GM23338 (cell line): ENCODE results near the gene SLC6A7. TPM values are rescaled to one million over a fixed set of nuclear protein-coding genes. Genes with fewer than 3 reads are reported as not detected.
A peak's percentile ranks its signal among the peaks of the same experiment; 100 is the strongest.

ENCODE experiments used
- ATAC-seq: fragments of 200-7000 bp; cut with Tn5 transposase; 3 replicates; pipeline ENCODE4 v1.9.1; 2020
- DNase-seq: peaks from one replicate; pipeline ENCODE4 v3.0.0-alpha.2; 2015; ENCODE audit warnings: low spot score
- H2AFZ ChIP-seq: fragments of 200-600 bp; sonication (generic); 2 replicates; pipeline ENCODE4 v1.8.0; 2016; ENCODE audit warnings: antibody characterized with exemption, mild to moderate bottlenecking, moderate library complexity
- H3F3A ChIP-seq: fragments of 200-600 bp; sonication (generic); replicated peaks from 2 replicates; pipeline ENCODE4 v1.8.0; 2017; ENCODE audit warnings: antibody characterized with exemption, mixed run types, low read depth
- H3K27ac ChIP-seq: fragments of 200-600 bp; sonication (generic); 2 replicates; pipeline ENCODE4 v1.6.1; 2016; ENCODE audit warnings: low read depth
- H3K27me3 ChIP-seq: fragments of 200-600 bp; sonication (generic); 2 replicates; pipeline ENCODE4 v1.8.0; 2016; ENCODE audit warnings: mild to moderate bottlenecking, mixed run types, moderate library complexity; ENCODE audit not compliant: insufficient read depth
- H3K36me3 ChIP-seq: fragments of 200-600 bp; sonication (generic); 2 replicates; pipeline ENCODE4 v1.8.0; 2016; ENCODE audit warnings: mild to moderate bottlenecking; ENCODE audit not compliant: insufficient read depth
- H3K4me1 ChIP-seq: fragments of 200-600 bp; sonication (generic); 2 replicates; pipeline ENCODE4 v1.8.0; 2016; ENCODE audit warnings: mild to moderate bottlenecking, moderate library complexity; ENCODE audit not compliant: insufficient read depth
- H3K4me2 ChIP-seq: fragments of 200-600 bp; sonication (generic); 2 replicates; pipeline ENCODE4 v1.7.1; 2017; ENCODE audit warnings: mixed run types
- H3K4me3 ChIP-seq: fragments of 200-600 bp; sonication (generic); 2 replicates; pipeline ENCODE4 v1.6.1; 2016; ENCODE audit warnings: mixed run types
- H3K79me2 ChIP-seq: fragments of 200-600 bp; sonication (generic); replicated peaks from 2 replicates; pipeline ENCODE4 v1.8.0; 2017; ENCODE audit warnings: mild to moderate bottlenecking; ENCODE audit not compliant: insufficient read depth
- H3K9me2 ChIP-seq: fragments of 200-600 bp; sonication (generic); 2 replicates; pipeline ENCODE4 v1.8.0; 2017; ENCODE audit not compliant: insufficient read depth
- H4K20me1 ChIP-seq: fragments of 200-600 bp; sonication (generic); replicated peaks from 2 replicates; pipeline ENCODE4 v1.8.0; 2017; ENCODE audit warnings: mild to moderate bottlenecking; ENCODE audit not compliant: insufficient read depth
- H3K27ac Mint-ChIP-seq: 2 replicates; pipeline ENCODE4 v1.8.0; 2020; ENCODE audit warnings: inconsistent platforms, mild to moderate bottlenecking, moderate library complexity, mixed read lengths
- H3K27me3 Mint-ChIP-seq: 3 replicates; pipeline ENCODE4 v1.8.0; 2022; ENCODE audit warnings: low read depth, mild to moderate bottlenecking, moderate library complexity, mixed read lengths, inconsistent platforms; ENCODE audit not compliant: insufficient read depth, poor library complexity
- H3K36me3 Mint-ChIP-seq: 3 replicates; pipeline ENCODE4 v1.8.0; 2021; ENCODE audit warnings: low read depth, mild to moderate bottlenecking, inconsistent platforms, moderate library complexity, mixed read lengths
- H3K4me1 Mint-ChIP-seq: 3 replicates; pipeline ENCODE4 v1.8.0; 2020; ENCODE audit warnings: mild to moderate bottlenecking, inconsistent platforms, mixed read lengths
- H3K4me3 Mint-ChIP-seq: 3 replicates; pipeline ENCODE4 v1.8.0; 2021; ENCODE audit warnings: moderate library complexity, mild to moderate bottlenecking, inconsistent platforms, mixed read lengths
- H3K9me3 Mint-ChIP-seq: 3 replicates; pipeline ENCODE4 v1.8.0; 2020; ENCODE audit warnings: moderate library complexity, mild to moderate bottlenecking, inconsistent platforms, mixed read lengths
- CREB1 ChIP-seq: fragments of 250-450 bp; sonication (Bioruptor Pico); IDR thresholded peaks from 2 replicates; pipeline ENCODE4 v1.5.0; 2020; ENCODE audit warnings: low read depth, mild to moderate bottlenecking, moderate library complexity
- EZH2phosphoT487 ChIP-seq: fragments of 200-600 bp; sonication (generic); IDR thresholded peaks from one replicate; pipeline ENCODE4 v1.8.1; 2018; ENCODE audit warnings: antibody characterized with exemption; ENCODE audit not compliant: unreplicated experiment
- ZNF114 ChIP-seq: fragments of 250-450 bp; sonication (Bioruptor Pico); IDR thresholded peaks from 2 replicates; pipeline ENCODE4 v1.5.0; 2020; ENCODE audit warnings: mild to moderate bottlenecking, moderate library complexity
- ZNF331 ChIP-seq: fragments of 250-450 bp; sonication (Bioruptor Pico); IDR thresholded peaks from 2 replicates; pipeline ENCODE4 v1.5.0; 2020; ENCODE audit warnings: low read depth, mild to moderate bottlenecking, moderate library complexity
- polyA plus RNA-seq: library from polyadenylated mRNA; unstranded; fragments of >200 nt; fragmentation: Nextera tagmentation; extraction: Ambion mirVana; gene quantifications from 2 replicates; pipeline ENCODE4 v1.2.1, GENCODE V29; 2016
- total RNA-seq: library from RNA; depleted of rRNA; stranded (reverse); fragments of >200 nt; shearing (Covaris generic); gene quantifications from 2 replicates; pipeline ENCODE4 v1.2.3, GENCODE V29; 2014
- TF ChIP-seq, protein P1 (sequence below): fragments of 250-450 bp; sonication (Bioruptor Pico); IDR thresholded peaks from 2 replicates; pipeline ENCODE4 v1.5.0; 2020; ENCODE audit warnings: mild to moderate bottlenecking, moderate library complexity
- TF ChIP-seq, protein P2 (sequence below), 2 experiments: fragments of 200-600 bp in 1 of 2; sonication (generic) in 1 of 2; conservative IDR thresholded peaks; 2 replicates each; pipeline versions ENCODE4 v1.5.1 to v1.6.1; 2016 to 2017; ENCODE audit warnings: antibody characterized with exemption in 2 of 2, low read depth in 2 of 2, mild to moderate bottlenecking in 2 of 2, moderate library complexity in 1 of 2

SLC6A7 gene
- total and polyA plus RNA-seq, 2 experiments from 2014 or later = not detected

GRCh38 chr5:150161242-150162141, 28.4 kb upstream of the SLC6A7 start:
- H3K9me3 Mint-ChIP-seq = no peaks in the 10 kb centered on the region
- peak; percentile 87 for DNase-seq

GRCh38 chr5:150162142-150162513, 27.7 kb upstream of the SLC6A7 start:
- 0 out of 2 replicates have a peak, but pooled peaks cover 4% of the 10 kb centered on the region for H3F3A ChIP-seq
- H4K20me1 ChIP-seq = peaks cover 5% of the 10 kb centered on the region; the same call in 1 of the 2 replicates
- no peak for ATAC-seq
- H3K4me2 ChIP-seq = no peak overlapping the region
- H3K79me2 ChIP-seq = no peaks in the 10 kb centered on the region
- H3K27ac ChIP-seq = no peak overlapping the region
- no peak for DNase-seq
- no peaks in the 10 kb centered on the region for H3K36me3 Mint-ChIP-seq
- H3K27me3 ChIP-seq = peaks cover 36% of the 10 kb centered on the region
- no peak overlapping the region for H3K4me3 ChIP-seq
- no peak for TF ChIP-seq ZNF114 (CRISPR knock-in tag)
- TF ChIP-seq, protein P1, sequence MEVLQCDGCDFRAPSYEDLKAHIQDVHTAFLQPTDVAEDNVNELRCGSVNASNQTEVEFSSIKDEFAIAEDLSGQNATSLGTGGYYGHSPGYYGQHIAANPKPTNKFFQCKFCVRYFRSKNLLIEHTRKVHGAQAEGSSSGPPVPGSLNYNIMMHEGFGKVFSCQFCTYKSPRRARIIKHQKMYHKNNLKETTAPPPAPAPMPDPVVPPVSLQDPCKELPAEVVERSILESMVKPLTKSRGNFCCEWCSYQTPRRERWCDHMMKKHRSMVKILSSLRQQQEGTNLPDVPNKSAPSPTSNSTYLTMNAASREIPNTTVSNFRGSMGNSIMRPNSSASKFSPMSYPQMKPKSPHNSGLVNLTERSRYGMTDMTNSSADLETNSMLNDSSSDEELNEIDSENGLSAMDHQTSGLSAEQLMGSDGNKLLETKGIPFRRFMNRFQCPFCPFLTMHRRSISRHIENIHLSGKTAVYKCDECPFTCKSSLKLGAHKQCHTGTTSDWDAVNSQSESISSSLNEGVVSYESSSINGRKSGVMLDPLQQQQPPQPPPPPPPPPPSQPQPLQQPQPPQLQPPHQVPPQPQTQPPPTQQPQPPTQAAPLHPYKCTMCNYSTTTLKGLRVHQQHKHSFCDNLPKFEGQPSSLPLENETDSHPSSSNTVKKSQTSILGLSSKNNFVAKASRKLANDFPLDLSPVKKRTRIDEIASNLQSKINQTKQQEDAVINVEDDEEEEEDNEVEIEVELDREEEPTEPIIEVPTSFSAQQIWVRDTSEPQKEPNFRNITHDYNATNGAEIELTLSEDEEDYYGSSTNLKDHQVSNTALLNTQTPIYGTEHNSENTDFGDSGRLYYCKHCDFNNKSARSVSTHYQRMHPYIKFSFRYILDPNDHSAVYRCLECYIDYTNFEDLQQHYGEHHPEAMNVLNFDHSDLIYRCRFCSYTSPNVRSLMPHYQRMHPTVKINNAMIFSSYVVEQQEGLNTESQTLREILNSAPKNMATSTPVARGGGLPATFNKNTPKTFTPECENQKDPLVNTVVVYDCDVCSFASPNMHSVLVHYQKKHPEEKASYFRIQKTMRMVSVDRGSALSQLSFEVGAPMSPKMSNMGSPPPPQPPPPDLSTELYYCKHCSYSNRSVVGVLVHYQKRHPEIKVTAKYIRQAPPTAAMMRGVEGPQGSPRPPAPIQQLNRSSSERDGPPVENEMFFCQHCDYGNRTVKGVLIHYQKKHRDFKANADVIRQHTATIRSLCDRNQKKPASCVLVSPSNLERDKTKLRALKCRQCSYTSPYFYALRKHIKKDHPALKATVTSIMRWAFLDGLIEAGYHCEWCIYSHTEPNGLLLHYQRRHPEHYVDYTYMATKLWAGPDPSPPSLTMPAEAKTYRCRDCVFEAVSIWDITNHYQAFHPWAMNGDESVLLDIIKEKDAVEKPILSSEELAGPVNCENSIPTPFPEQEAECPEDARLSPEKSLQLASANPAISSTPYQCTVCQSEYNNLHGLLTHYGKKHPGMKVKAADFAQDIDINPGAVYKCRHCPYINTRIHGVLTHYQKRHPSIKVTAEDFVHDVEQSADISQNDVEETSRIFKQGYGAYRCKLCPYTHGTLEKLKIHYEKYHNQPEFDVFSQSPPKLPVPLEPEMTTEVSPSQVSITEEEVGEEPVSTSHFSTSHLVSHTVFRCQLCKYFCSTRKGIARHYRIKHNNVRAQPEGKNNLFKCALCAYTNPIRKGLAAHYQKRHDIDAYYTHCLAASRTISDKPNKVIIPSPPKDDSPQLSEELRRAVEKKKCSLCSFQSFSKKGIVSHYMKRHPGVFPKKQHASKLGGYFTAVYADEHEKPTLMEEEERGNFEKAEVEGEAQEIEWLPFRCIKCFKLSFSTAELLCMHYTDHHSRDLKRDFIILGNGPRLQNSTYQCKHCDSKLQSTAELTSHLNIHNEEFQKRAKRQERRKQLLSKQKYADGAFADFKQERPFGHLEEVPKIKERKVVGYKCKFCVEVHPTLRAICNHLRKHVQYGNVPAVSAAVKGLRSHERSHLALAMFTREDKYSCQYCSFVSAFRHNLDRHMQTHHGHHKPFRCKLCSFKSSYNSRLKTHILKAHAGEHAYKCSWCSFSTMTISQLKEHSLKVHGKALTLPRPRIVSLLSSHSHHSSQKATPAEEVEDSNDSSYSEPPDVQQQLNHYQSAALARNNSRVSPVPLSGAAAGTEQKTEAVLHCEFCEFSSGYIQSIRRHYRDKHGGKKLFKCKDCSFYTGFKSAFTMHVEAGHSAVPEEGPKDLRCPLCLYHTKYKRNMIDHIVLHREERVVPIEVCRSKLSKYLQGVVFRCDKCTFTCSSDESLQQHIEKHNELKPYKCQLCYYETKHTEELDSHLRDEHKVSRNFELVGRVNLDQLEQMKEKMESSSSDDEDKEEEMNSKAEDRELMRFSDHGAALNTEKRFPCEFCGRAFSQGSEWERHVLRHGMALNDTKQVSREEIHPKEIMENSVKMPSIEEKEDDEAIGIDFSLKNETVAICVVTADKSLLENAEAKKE (CRISPR knock-in tag) = no peak
- TF ChIP-seq CREB1 (CRISPR knock-in tag) = no peak
- no peak for TF ChIP-seq ZNF331 (CRISPR knock-in tag)
- H3K4me1 Mint-ChIP-seq = peaks cover 25% of the 10 kb centered on the region
- H3K4me3 Mint-ChIP-seq = no peak overlapping the region
- no peaks in the 10 kb centered on the region for H3K9me3 Mint-ChIP-seq
- H3K4me1 ChIP-seq = no peaks in the 10 kb centered on the region; the same call in 1 of the 2 replicates
- H2AFZ ChIP-seq = no peak overlapping the region
- H3K9me2 ChIP-seq = no peaks in the 10 kb centered on the region
- H3K27ac Mint-ChIP-seq = no peak overlapping the region
- H3K36me3 ChIP-seq = no peaks in the 10 kb centered on the region
- peaks cover 39% of the 10 kb centered on the region for H3K27me3 Mint-ChIP-seq

More at GRCh38 chr5:150161242-150162141, 28.4 kb upstream of the SLC6A7 start:
- Histone ChIP-seq H3K79me2 (no peaks in the 10 kb centered on the region), H3K9me2 (no peaks in the 10 kb centered on the region), H3K27me3 (peaks cover 30% of the 10 kb centered on the region), H3K4me2 (peak overlapping the region; percentile 66; the same call in 1 of the 2 replicates), H3K27ac (no peak overlapping the region), H3K36me3 (no peaks in the 10 kb centered on the region), H4K20me1 (peaks cover 5% of the 10 kb centered on the region; the same call in 1 of the 2 replicates), H3K4me1 (no peaks in the 10 kb centered on the region; the same call in 1 of the 2 replicates), H3F3A (0 out of 2 replicates have a peak, but pooled peaks cover 4% of the 10 kb centered on the region), H2AFZ (peak overlapping the region; percentile 86; the same call in 1 of the 2 replicates), H3K4me3 (no peak overlapping the region)
- Mint-ChIP-seq H3K27ac (no peak overlapping the region), H3K4me3 (no peak overlapping the region; the same call in 2 of the 3 replicates), H3K27me3 (peaks cover 39% of the 10 kb centered on the region), H3K36me3 (no peaks in the 10 kb centered on the region), H3K4me1 (peaks cover 25% of the 10 kb centered on the region)
- peak; percentile 86 for ATAC-seq
- no peak for TF ChIP-seq EZH2phosphoT487
- TF ChIP-seq, protein P2, sequence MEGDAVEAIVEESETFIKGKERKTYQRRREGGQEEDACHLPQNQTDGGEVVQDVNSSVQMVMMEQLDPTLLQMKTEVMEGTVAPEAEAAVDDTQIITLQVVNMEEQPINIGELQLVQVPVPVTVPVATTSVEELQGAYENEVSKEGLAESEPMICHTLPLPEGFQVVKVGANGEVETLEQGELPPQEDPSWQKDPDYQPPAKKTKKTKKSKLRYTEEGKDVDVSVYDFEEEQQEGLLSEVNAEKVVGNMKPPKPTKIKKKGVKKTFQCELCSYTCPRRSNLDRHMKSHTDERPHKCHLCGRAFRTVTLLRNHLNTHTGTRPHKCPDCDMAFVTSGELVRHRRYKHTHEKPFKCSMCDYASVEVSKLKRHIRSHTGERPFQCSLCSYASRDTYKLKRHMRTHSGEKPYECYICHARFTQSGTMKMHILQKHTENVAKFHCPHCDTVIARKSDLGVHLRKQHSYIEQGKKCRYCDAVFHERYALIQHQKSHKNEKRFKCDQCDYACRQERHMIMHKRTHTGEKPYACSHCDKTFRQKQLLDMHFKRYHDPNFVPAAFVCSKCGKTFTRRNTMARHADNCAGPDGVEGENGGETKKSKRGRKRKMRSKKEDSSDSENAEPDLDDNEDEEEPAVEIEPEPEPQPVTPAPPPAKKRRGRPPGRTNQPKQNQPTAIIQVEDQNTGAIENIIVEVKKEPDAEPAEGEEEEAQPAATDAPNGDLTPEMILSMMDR (conservative IDR thresholded peaks at IDR 0.05; ENCODE audit: low read depth in 2 of 2) = peak; percentile 90 to 96
